Activated CD8-positive, alpha-beta memory T cell treated with anti-CD3 and anti-CD28 coated beads, Interleukin-2, amount 50 U/mL, for 48 hours (primary cell): Measurements from ENCODE around the gene PMPCB.

Experiments
- DNase-seq: peaks from one replicate; pipeline ENCODE4 v3.0.0-alpha.2; 2020

Gene PMPCB

GRCh38 chr7:103336761-103337160, 39.5 kb downstream of the PMPCB start:
- no peak for DNase-seq

- no peak for DNase-seq
These were observed 41.6 kb downstream of the PMPCB start for GRCh38 chr7:103338864-103339263.

GRCh38 chr7:103341466-103341865, 44.2 kb downstream of the PMPCB start:
- no peak for DNase-seq

GRCh38 chr7:103343332-103343731, 46.1 kb downstream of the PMPCB start:
- no peak for DNase-seq

GRCh38 chr7:103343758-103344452, 46.7 kb downstream of the PMPCB start:
- DNase-seq: peak; percentile 67

GRCh38 chr7:103344453-103345149, 47.4 kb downstream of the PMPCB start, which contains the start of gene DNAJC2:
Gene DNAJC2 (minus strand): TSS chr7:103344767. CDS start chr7:103344622, 145 bp downstream.
- DNase-seq: peak; percentile 86

GRCh38 chr7:103346396-103346795, 49.2 kb downstream of the PMPCB start:
- no peak for DNase-seq

- DNase-seq: peak; percentile 84
These were observed 50.5 kb downstream of the PMPCB start, which contains the start of gene PSMC2 for GRCh38 chr7:103347507-103348267. Gene PSMC2 (plus strand): TSS chr7:103347643. CDS start chr7:103347712, 69 bp downstream.

GRCh38 chr7:103348452-103348851, 51.2 kb downstream of the PMPCB start:
- DNase-seq: no peak

- no peak for DNase-seq
These were observed 51.7 kb downstream of the PMPCB start for GRCh38 chr7:103348959-103349358.

GRCh38 chr7:103349805-103350204, 52.6 kb downstream of the PMPCB start:
- no peak for DNase-seq
